GM19025 (cell line): ENCODE measurements around the gene SCLY.

Experiments
- ATAC-seq: cut with Tn5 transposase; IDR thresholded peaks from one replicate; pipeline ENCODE4 v1.9.1; 2021; ENCODE audit warnings: mild to moderate bottlenecking, low read depth, moderate library complexity; ENCODE audit not compliant: unreplicated experiment

SCLY gene

GRCh38 chr2:238136820-238137537 lies 76.2 kb downstream of the SCLY start:
- no peak for ATAC-seq

DNA sequence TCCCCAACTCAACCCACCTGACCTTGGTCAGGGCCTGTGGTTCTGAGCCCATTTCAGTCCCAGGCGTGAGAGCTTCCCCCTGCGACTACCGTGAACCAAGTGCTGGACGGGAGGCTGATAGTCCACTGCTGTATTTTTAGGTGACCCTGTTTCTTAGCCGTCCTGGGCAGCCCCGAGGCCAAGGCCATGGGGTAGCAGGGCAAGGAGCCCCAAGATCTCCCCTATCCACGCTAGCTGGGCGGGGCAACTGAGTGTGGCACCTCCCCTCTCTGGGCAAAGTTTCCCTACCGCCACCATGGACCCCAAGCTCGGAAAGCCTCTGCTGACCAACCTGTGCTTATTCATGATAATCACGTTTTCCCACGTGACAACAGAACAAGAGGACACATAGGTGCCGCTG lies 77.1 kb downstream of the SCLY start:
- no peak for ATAC-seq

GRCh38 chr2:238138331-238139195 lies 77.8 kb downstream of the SCLY start, which contains the start of gene KLHL30:
KLHL30 (plus strand) TSS chr2:238138668; CDS start chr2:238140755, 2,087 bp downstream.
- ATAC-seq, result no peak

DNA sequence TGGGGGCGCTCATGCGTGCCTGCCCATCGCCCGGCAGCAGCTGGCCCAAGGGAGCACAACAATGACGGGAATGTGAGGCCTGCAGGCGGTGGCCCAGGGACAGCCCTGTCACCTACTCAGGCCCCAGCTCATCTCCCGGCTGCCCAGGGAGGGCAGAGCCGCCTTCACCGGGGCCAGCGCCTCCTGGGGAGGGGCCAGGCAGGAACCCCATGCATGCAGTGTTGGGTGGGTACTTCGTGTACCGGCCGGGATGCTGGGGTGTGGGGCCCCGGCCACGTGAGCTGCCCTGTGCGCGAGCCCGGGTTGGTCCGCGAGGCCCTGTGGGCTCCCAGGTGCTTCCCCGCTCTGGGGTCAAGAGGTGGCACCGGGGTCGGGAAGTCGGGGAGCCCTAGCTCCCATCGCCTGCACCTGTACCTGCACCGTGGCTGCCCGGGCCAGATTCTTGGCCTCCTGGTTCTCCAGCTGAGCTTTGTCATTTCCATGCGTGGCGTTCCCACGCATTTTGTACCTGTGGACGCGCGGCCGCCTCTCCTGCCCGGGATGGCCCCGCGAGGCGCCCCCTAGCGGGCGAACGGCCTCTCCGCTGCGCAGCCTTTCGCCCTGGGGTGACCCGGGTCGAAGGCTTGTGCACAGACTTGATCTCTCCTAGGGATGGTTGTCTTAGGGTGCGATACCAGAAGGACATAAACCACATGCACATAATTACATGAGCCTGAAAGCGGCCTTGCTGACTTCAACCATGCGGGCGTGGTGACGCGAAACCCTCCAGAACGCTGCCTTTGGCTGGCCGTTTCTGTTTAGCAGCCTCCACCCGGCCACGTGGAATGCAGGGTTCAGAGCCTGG lies 78.6 kb downstream of the SCLY start:
- ATAC-seq, result no peak

DNA sequence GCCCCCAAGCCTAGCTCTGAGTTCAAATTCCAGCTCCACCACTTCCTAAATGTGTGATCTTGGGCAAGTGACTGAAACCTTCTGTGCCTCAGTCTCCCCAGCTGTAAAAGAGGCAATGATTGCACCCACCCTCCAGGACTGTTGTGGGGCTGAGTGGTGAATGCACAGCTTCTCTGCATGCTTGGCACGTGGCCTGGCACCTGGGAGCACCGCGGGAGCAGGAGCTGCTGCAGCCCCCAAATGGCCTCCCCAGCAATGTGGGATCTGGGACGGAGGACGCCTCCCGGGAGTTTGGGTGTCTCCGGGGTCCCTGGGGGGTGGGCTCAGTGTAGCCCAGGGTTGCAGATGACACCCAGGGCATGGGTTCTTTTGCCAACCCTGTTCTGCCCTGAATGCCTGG lies 79.2 kb downstream of the SCLY start:
- no peak for ATAC-seq

DNA sequence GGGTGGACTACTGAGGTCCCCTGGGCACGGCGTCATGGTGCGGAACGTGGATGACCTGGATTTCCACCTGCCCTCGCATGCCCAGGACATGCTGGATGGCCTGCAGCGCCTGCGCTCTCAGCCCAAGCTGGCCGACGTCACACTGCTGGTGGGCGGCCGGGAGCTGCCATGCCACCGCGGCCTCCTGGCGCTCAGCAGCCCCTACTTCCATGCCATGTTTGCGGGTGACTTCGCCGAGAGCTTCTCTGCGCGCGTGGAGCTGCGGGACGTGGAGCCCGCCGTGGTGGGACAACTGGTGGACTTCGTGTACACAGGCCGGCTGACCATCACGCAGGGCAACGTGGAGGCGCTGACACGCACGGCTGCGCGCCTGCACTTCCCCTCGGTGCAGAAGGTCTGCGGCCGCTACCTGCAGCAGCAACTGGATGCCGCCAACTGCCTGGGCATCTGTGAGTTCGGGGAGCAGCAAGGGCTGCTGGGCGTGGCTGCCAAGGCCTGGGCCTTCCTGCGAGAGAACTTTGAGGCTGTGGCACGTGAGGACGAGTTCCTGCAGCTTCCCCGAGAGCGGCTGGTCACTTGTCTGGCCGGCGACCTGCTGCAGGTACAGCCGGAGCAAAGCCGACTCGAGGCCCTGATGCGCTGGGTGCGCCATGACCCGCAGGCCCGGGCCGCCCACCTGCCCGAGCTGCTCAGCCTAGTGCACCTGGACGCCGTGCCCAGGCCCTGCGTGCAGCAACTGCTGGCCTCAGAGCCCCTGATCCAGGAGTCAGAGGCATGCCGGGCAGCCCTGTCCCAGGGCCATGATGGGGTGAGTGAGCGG lies 80.1 kb downstream of the SCLY start:
- ATAC-seq, result no peak

DNA sequence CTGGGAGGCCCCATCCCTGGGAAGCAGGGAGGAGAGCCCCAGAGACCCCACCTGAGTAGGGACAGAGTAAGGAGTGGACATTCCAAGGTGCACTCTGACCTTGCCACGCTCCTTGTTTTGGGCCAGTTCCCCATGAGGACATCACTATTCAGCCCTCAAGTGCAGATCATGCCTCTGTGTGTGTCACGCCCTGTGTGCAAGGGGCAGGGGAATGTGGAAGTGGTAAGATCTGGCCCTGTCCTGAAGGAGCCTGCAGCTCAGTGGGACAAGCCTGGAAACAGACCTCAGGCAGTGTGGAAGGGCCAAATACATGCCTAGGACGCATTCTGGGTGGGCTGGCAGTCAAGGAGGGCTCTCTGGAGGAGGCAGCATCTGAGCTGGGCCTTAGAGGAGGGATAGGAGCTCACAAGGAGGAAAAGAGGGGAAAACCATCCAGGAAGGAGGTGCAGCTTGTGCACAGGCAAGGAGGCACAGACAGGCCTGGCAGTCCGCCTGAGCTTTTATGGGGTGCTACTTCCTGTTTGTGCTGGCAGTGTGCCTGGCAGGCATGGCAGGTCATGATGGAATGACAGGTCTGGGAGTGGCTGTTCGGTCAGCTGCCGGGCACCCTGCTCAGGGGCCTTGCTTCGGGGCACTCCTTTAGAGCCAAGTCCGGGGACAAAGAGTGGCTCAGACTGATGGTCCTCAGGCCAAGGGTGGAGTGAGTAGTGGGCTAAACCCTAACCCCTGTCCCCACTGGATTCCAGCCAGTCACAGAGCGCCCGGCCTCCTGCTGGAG lies 80.9 kb downstream of the SCLY start:
- ATAC-seq, result no peak

GRCh38 chr2:238142382-238143205 lies 81.8 kb downstream of the SCLY start:
- no peak for ATAC-seq

DNA sequence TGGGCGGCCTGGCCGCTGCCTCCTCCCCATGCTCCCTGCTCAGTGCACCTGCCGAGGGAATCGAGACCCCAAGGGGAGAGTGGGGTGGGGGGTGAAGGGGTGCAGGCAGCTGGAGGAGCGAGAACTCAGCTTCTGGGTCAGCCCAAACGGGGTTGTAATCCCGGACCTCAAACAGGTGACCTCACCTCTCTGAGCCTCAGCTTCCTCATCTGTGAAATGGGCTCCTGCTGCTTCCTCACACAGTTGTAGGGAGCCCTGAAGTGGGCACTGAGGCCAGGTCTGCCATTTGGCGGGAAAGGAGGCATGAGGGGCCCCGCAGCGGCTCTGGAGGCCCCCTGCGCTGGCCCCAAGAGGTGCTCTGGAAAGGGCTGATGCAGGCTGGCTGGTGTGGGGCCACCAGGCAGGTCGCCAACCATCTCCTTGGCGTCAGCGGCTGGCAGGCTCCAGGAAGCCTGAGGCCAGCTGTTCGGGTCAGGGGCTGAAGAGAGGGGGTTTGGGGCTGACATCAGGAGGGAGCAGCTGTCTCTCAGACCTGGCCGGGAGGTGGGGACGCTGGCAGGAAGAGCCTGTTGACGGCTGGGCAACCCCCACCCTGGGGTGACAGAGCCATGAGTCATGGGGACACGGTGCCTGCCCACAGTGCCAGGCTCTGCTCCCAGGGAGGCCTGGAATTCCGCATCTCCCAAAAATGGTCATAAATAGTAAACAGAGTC lies 82.6 kb downstream of the SCLY start:
- ATAC-seq, result no peak

- ATAC-seq, result no peak
Observed at GRCh38 chr2:238144262-238144661, 83.5 kb downstream of the SCLY start.

- ATAC-seq, result no peak
Observed at GRCh38 chr2:238145046-238145445, 84.2 kb downstream of the SCLY start.

DNA sequence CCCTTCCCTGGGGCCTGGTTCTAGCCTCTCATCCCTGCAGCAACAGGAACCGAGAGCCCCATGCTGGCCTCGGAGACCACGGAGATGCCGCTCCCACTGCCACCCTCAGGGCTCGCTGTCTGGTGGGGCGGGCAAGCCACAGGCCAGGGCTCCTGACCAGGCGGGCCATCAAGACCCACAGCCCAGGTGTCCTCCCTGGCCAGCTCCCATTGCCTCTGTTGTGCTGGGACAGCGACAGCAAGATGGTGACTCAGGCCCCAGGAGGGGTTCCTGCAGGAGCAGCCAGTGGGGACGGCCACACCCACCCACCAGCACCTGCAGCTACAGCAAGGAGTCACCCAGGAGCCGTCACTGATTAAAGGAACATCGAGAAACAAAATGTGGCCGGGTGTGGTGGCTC lies 85.0 kb downstream of the SCLY start:
- ATAC-seq, result no peak

- no peak for ATAC-seq
Observed at GRCh38 chr2:238146884-238147544, 86.2 kb downstream of the SCLY start.

GRCh38 chr2:238148981-238149380 lies 88.2 kb downstream of the SCLY start:
- no peak for ATAC-seq
